Measurements from ENCODE around the gene RAPGEF3.

Gene RAPGEF3

DNA sequence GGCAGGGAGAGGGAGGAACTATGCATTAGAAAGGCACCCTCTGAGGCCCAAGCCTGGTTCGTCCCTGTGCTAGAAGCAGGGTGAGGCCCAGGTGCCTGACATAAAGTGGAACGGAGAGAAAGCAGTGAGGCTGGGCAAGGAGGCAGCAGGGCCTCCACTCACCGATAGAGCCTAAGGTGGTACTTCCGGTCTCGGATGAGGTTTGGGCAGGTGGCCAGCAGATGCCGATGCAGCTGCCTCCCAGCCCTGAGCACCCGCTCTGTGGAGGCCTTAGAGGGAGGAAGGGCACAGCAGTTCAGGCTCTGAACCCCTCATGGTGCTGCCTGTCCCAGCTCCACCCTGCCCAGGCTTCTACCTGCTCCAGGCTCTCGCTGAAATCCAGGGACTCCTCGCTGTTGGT lies 7.1 kb downstream of the RAPGEF3 start:
- no peak for TF ChIP-seq ZNF560 (tag by site-specific recombination; IDR thresholded peaks at IDR 0.05; ENCODE audit: borderline replicate concordance)
- no peak for TF ChIP-seq ZNF433 (tag by site-specific recombination; IDR thresholded peaks at IDR 0.05; ENCODE audit: low read depth)
- TF ChIP-seq, protein P1, sequence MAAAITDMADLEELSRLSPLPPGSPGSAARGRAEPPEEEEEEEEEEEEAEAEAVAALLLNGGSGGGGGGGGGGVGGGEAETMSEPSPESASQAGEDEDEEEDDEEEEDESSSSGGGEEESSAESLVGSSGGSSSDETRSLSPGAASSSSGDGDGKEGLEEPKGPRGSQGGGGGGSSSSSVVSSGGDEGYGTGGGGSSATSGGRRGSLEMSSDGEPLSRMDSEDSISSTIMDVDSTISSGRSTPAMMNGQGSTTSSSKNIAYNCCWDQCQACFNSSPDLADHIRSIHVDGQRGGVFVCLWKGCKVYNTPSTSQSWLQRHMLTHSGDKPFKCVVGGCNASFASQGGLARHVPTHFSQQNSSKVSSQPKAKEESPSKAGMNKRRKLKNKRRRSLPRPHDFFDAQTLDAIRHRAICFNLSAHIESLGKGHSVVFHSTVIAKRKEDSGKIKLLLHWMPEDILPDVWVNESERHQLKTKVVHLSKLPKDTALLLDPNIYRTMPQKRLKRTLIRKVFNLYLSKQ (tag by site-specific recombination; IDR thresholded peaks at IDR 0.05; ENCODE audit: borderline replicate concordance), result no peak
- TF ChIP-seq, protein P2, sequence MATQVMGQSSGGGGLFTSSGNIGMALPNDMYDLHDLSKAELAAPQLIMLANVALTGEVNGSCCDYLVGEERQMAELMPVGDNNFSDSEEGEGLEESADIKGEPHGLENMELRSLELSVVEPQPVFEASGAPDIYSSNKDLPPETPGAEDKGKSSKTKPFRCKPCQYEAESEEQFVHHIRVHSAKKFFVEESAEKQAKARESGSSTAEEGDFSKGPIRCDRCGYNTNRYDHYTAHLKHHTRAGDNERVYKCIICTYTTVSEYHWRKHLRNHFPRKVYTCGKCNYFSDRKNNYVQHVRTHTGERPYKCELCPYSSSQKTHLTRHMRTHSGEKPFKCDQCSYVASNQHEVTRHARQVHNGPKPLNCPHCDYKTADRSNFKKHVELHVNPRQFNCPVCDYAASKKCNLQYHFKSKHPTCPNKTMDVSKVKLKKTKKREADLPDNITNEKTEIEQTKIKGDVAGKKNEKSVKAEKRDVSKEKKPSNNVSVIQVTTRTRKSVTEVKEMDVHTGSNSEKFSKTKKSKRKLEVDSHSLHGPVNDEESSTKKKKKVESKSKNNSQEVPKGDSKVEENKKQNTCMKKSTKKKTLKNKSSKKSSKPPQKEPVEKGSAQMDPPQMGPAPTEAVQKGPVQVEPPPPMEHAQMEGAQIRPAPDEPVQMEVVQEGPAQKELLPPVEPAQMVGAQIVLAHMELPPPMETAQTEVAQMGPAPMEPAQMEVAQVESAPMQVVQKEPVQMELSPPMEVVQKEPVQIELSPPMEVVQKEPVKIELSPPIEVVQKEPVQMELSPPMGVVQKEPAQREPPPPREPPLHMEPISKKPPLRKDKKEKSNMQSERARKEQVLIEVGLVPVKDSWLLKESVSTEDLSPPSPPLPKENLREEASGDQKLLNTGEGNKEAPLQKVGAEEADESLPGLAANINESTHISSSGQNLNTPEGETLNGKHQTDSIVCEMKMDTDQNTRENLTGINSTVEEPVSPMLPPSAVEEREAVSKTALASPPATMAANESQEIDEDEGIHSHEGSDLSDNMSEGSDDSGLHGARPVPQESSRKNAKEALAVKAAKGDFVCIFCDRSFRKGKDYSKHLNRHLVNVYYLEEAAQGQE (tag by site-specific recombination; IDR thresholded peaks at IDR 0.05), result no peak
- TF ChIP-seq, protein P3, sequence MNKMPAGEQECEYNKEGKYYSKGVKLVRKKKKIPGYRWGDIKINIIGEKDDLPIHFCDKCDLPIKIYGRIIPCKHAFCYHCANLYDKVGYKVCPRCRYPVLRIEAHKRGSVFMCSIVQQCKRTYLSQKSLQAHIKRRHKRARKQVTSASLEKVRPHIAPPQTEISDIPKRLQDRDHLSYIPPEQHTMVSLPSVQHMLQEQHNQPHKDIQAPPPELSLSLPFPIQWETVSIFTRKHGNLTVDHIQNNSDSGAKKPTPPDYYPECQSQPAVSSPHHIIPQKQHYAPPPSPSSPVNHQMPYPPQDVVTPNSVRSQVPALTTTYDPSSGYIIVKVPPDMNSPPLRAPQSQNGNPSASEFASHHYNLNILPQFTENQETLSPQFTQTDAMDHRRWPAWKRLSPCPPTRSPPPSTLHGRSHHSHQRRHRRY (tag by site-specific recombination; IDR thresholded peaks at IDR 0.05), result no peak
- TF ChIP-seq ZNF777 (tag by site-specific recombination; IDR thresholded peaks at IDR 0.05; ENCODE audit: borderline replicate concordance), result no peak
- no peak for TF ChIP-seq ZNF660 (tag by site-specific recombination; IDR thresholded peaks at IDR 0.05)
- TF ChIP-seq, protein P4, sequence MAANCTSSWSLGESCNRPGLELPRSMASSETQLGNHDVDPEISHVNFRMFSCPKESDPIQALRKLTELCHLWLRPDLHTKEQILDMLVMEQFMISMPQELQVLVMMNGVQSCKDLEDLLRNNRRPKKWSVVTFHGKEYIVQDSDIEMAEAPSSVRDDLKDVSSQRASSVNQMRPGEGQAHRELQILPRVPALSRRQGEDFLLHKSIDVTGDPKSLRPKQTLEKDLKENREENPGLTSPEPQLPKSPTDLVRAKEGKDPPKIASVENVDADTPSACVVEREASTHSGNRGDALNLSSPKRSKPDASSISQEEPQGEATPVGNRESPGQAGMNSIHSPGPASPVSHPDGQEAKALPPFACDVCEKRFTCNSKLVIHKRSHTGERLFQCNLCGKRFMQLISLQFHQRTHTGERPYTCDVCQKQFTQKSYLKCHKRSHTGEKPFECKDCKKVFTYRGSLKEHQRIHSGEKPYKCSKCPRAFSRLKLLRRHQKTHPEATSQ (tag by site-specific recombination; IDR thresholded peaks at IDR 0.05), result no peak
- POLR2A ChIA-PET, result no interaction called here
- no peaks in the 10 kb centered on the region for H3K9me3 ChIP-seq (ENCODE audit: control insufficient read depth, insufficient read depth, low read depth, low read length)
- CTCF ChIA-PET, result interaction anchor here (10.6 to 14.1 kb wide), 2 partner anchors 10 to 17 kb away, joined by 108 to 241 read pairs; no protein-coding TSS in a partner anchor
- H3K4me3 ChIP-seq (ENCODE audit: low read depth, low read length), result no peak overlapping the region
- no peak overlapping the region for H3K27ac ChIP-seq (ENCODE audit: extremely low read depth, low read depth, low read length)
- H3K36me3 ChIP-seq (ENCODE audit: control insufficient read depth in 2 of 2, insufficient read depth in 1 of 2, low read length in 2 of 2), result no peaks in the 10 kb centered on the region
- H3K4me1 ChIP-seq (ENCODE audit: control insufficient read depth, insufficient read depth, low read length), result peaks cover 4% of the 10 kb centered on the region; the same call in 1 of the 2 replicates

DNA sequence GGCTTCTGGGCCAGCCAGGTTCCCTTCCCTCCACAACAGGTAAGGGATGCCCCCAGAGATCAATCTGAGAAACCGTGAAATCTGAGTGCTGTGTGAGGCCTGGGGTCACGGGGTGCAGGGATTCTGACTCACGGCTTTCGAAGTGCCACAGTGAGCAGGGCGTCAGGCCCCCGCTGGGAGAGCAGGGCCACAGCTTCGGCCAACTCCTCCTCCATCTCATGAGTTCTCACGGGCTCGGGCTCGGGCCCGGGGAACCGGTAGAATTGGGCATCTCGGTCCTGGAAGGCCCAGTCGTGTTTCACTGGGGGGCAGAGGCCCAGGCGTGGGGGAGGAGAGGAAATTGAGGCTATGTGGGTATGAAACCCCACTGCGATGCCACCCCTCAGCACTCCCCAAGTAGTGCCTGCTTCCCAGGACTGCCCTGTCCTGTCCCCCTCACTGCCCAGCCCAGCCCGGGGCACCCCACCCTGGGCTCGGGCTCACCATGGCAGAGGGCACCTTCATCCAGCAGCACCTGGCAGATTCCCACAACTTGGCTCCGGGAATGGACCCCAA lies 7.7 kb downstream of the RAPGEF3 start:
- ChIA-PET POLR2A (no interaction called here), CTCF (interaction anchor here (10.6 to 14.1 kb wide), 2 partner anchors 9 to 17 kb away, joined by 108 to 241 read pairs; no protein-coding TSS in a partner anchor)
- H3K4me1 ChIP-seq (ENCODE audit: control insufficient read depth, insufficient read depth, low read length), result peaks cover 4% of the 10 kb centered on the region; the same call in 1 of the 2 replicates
- no peak for TF ChIP-seq ZNF146 (tag by site-specific recombination; IDR thresholded peaks at IDR 0.05)
- no peak for TF ChIP-seq ZNF785 (tag by site-specific recombination; IDR thresholded peaks at IDR 0.05)
- TF ChIP-seq, protein P5, sequence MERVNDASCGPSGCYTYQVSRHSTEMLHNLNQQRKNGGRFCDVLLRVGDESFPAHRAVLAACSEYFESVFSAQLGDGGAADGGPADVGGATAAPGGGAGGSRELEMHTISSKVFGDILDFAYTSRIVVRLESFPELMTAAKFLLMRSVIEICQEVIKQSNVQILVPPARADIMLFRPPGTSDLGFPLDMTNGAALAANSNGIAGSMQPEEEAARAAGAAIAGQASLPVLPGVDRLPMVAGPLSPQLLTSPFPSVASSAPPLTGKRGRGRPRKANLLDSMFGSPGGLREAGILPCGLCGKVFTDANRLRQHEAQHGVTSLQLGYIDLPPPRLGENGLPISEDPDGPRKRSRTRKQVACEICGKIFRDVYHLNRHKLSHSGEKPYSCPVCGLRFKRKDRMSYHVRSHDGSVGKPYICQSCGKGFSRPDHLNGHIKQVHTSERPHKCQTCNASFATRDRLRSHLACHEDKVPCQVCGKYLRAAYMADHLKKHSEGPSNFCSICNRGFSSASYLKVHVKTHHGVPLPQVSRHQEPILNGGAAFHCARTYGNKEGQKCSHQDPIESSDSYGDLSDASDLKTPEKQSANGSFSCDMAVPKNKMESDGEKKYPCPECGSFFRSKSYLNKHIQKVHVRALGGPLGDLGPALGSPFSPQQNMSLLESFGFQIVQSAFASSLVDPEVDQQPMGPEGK (tag by site-specific recombination; IDR thresholded peaks at IDR 0.05), result no peak
- TF ChIP-seq, protein P6, sequence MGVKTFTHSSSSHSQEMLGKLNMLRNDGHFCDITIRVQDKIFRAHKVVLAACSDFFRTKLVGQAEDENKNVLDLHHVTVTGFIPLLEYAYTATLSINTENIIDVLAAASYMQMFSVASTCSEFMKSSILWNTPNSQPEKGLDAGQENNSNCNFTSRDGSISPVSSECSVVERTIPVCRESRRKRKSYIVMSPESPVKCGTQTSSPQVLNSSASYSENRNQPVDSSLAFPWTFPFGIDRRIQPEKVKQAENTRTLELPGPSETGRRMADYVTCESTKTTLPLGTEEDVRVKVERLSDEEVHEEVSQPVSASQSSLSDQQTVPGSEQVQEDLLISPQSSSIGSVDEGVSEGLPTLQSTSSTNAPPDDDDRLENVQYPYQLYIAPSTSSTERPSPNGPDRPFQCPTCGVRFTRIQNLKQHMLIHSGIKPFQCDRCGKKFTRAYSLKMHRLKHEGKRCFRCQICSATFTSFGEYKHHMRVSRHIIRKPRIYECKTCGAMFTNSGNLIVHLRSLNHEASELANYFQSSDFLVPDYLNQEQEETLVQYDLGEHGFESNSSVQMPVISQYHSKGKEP (tag by site-specific recombination; IDR thresholded peaks at IDR 0.05), result no peak
- no peak for TF ChIP-seq ZNF335 (tag by site-specific recombination; conservative IDR thresholded peaks at IDR 0.05)
- no peak for TF ChIP-seq OSR2 (tag by site-specific recombination; IDR thresholded peaks at IDR 0.05)
- no peak for TF ChIP-seq ZNF202 (tag by site-specific recombination; IDR thresholded peaks at IDR 0.05; ENCODE audit: borderline replicate concordance)
- TF ChIP-seq ZNF791 (tag by site-specific recombination; IDR thresholded peaks at IDR 0.05), result no peak
- TF ChIP-seq ZNF292 (tag by site-specific recombination; IDR thresholded peaks at IDR 0.05; ENCODE audit: borderline replicate concordance, low read depth), result no peak
- TF ChIP-seq, protein P7, sequence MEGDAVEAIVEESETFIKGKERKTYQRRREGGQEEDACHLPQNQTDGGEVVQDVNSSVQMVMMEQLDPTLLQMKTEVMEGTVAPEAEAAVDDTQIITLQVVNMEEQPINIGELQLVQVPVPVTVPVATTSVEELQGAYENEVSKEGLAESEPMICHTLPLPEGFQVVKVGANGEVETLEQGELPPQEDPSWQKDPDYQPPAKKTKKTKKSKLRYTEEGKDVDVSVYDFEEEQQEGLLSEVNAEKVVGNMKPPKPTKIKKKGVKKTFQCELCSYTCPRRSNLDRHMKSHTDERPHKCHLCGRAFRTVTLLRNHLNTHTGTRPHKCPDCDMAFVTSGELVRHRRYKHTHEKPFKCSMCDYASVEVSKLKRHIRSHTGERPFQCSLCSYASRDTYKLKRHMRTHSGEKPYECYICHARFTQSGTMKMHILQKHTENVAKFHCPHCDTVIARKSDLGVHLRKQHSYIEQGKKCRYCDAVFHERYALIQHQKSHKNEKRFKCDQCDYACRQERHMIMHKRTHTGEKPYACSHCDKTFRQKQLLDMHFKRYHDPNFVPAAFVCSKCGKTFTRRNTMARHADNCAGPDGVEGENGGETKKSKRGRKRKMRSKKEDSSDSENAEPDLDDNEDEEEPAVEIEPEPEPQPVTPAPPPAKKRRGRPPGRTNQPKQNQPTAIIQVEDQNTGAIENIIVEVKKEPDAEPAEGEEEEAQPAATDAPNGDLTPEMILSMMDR (tag by site-specific recombination; IDR thresholded peaks at IDR 0.05), result no peak
- TF ChIP-seq, protein P8, sequence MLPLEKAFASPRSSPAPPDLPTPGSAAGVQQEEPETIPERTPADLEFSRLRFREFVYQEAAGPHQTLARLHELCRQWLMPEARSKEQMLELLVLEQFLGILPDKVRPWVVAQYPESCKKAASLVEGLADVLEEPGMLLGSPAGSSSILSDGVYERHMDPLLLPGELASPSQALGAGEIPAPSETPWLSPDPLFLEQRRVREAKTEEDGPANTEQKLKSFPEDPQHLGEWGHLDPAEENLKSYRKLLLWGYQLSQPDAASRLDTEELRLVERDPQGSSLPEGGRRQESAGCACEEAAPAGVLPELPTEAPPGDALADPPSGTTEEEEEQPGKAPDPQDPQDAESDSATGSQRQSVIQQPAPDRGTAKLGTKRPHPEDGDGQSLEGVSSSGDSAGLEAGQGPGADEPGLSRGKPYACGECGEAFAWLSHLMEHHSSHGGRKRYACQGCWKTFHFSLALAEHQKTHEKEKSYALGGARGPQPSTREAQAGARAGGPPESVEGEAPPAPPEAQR (tag by site-specific recombination; IDR thresholded peaks at IDR 0.05), result no peak

More for the DNA sequence above, 7.7 kb downstream of the RAPGEF3 start:
- no peak overlapping the region for H3K27ac ChIP-seq (ENCODE audit: extremely low read depth, low read depth, low read length)
- no peaks in the 10 kb centered on the region for H3K9me3 ChIP-seq (ENCODE audit: control insufficient read depth, insufficient read depth, low read depth, low read length)
- H3K36me3 ChIP-seq (ENCODE audit: control insufficient read depth in 2 of 2, insufficient read depth in 1 of 2, low read length in 2 of 2), result no peaks in the 10 kb centered on the region
- no peak overlapping the region for H3K4me3 ChIP-seq (ENCODE audit: low read depth, low read length)
